Activated naive CD8-positive, alpha-beta T cell treated with anti-CD3 and anti-CD28 coated beads for 36 hours (primary cell): ENCODE data around the gene MGAT2. TPM values are rescaled to one million over a fixed set of nuclear protein-coding genes. Genes with fewer than 3 reads are reported as not detected.

ENCODE experiments used
- DNase-seq: peaks from one replicate; pipeline ENCODE4 v3.0.0; 2021
- H3K27ac Mint-ChIP-seq: one replicate; pipeline ENCODE4 v1.8.0; 2022; ENCODE audit warnings: mild to moderate bottlenecking, moderate library complexity, mixed read lengths
- H3K27me3 Mint-ChIP-seq: one replicate; pipeline ENCODE4 v1.8.0; 2022; ENCODE audit warnings: mild to moderate bottlenecking, mixed read lengths
- H3K36me3 Mint-ChIP-seq: one replicate; pipeline ENCODE4 v1.8.0; 2021; ENCODE audit warnings: mild to moderate bottlenecking, mixed read lengths
- H3K4me1 Mint-ChIP-seq: one replicate; pipeline ENCODE4 v1.8.0; 2021; ENCODE audit warnings: mixed read lengths
- H3K4me3 Mint-ChIP-seq: one replicate; pipeline ENCODE4 v1.8.0; 2022; ENCODE audit warnings: mild to moderate bottlenecking, moderate library complexity, mixed read lengths
- H3K9me3 Mint-ChIP-seq: one replicate; pipeline ENCODE4 v1.8.0; 2022; ENCODE audit warnings: mixed read lengths
- total RNA-seq, 2 experiments: library from RNA; stranded (reverse); gene quantifications; one replicate each; pipeline ENCODE4 v1.2.3, GENCODE V29; 2021

The MGAT2 gene
- total RNA-seq, 2 experiments from 2014 or later: 40.0 to 42.0 TPM

DNA sequence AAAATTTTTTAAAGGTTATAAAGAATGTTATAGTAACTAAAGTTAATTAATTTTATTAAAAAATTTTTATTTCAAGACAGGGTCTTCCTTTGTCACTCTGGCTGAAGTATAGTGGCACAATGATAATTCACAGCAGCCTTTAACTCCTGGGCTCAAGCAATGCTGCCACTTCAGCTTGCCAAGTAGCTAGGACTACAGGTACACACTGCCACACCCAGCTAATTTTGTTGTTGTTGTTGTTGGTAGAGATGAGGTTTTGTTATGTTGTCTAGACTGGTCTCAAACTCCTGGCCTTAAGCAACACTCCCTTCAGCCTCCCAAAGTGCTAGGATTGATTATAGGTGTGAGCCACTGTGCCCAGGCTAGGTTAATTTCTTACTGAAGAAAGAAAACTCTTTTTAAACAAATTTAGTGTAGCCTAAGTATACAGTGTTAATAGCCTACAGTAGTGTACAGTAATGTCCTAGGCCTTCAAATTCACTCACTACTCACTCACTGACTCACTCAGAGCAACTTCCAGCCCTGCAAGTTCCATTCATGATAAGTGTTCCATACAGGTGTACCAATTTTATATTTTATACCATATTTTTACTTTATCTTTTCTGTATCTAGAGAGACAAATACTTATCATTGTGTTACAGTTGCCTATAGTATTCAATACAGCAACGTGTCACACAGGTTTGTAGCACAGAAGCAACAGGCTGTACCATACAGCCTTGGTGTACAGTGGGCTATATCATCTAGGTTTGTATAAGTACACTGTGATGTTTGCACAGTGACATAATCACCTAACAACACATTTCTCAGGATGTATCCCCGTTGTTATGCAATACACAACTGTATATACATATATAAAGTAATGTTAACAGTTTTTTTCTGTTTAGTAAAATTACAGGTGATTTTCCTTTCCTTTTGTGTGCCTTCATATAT is 39.2 kb downstream of the MGAT2 start:
- no peaks in the 10 kb centered on the region for H3K27me3 Mint-ChIP-seq
- H3K4me3 Mint-ChIP-seq: no peak overlapping the region
- no peak for DNase-seq
- H3K36me3 Mint-ChIP-seq: peaks cover 16% of the 10 kb centered on the region
- no peaks in the 10 kb centered on the region for H3K4me1 Mint-ChIP-seq
- no peaks in the 10 kb centered on the region for H3K9me3 Mint-ChIP-seq
- H3K27ac Mint-ChIP-seq: no peak overlapping the region

DNA sequence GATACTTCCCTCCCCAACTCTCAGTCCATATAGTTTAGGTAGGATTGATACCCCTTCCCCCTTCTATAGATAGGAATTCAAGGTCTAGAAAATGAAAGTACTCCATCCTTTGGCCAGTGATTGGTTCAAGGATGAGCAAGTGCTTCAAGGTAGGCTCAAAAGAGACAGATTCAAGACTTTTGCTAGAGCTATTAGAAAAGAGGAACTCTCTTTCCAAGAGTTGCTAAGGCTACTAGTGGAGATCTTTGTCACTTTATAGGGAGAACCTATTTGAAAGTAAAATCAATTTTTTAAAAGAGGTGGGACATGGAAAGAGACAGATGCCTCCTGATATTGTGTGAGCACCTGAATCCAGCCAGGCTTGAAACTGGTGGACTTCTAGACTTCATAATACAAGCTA is 49.9 kb downstream of the MGAT2 start:
- Mint-ChIP-seq H3K27ac (no peak overlapping the region), H3K9me3 (no peaks in the 10 kb centered on the region), H3K4me3 (no peak overlapping the region), H3K4me1 (peaks cover 3% of the 10 kb centered on the region), H3K27me3 (no peaks in the 10 kb centered on the region), H3K36me3 (peaks cover 41% of the 10 kb centered on the region)
- DNase-seq: no peak

Other genes with a start within 250 kb of the MGAT2 start
- 1,000 to 10,000 TPM; 1,759 to 2,048 TPM for gene RPS29, start 34.4 kb upstream of the MGAT2 start, total RNA-seq
- 10 to 100 TPM; 58.9 to 59.9 TPM for gene LRR1, start 21.9 kb upstream of the MGAT2 start, total RNA-seq
- 100 to 1,000 TPM; 236 to 250 TPM for gene RPL36AL, start 173 bp upstream of the MGAT2 start, total RNA-seq
- 10 to 100 TPM; 15.5 to 15.6 TPM for gene DNAAF2, start 14.4 kb downstream of the MGAT2 start, total RNA-seq
- 10 to 100 TPM; 33.6 to 37.2 TPM for gene POLE2, start 67.4 kb downstream of the MGAT2 start, total RNA-seq
- 1 to 10 TPM; 1.1 to 1.2 TPM for gene KLHDC1, start 72.3 kb downstream of the MGAT2 start, total RNA-seq
- gene KLHDC2, start 147.4 kb downstream of the MGAT2 start, total RNA-seq: 10 to 100 TPM; 20.8 to 21.5 TPM
- gene NEMF, start 232.0 kb downstream of the MGAT2 start, total RNA-seq: 10 to 100 TPM; 53.7 to 64.6 TPM